GM21367 (cell line): ENCODE results near the gene DEUP1.

Experiments used
- ATAC-seq: cut with Tn5 transposase; IDR thresholded peaks from one replicate; pipeline ENCODE4 v1.9.1; 2021; ENCODE audit not compliant: unreplicated experiment

Gene DEUP1

DNA sequence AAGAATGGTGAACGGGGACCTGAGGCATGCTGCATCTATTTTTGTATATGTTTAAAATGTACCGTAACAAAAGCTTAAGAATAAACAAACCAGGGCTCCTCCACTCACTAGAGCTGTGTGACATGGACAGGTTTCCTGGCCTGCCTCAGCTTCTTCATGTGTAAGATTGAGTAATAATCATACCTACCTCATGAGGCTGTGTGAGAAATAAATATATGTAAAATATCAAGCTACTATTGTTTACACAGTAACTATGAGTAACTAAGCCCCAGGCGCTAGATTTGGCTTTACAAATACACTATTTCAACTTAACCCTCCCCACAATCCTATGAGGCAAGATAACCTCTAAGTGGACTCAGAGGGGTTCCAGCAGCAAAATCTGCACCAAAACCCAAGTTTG, 146.3 kb downstream of the DEUP1 start:
- ATAC-seq = no peak

DNA sequence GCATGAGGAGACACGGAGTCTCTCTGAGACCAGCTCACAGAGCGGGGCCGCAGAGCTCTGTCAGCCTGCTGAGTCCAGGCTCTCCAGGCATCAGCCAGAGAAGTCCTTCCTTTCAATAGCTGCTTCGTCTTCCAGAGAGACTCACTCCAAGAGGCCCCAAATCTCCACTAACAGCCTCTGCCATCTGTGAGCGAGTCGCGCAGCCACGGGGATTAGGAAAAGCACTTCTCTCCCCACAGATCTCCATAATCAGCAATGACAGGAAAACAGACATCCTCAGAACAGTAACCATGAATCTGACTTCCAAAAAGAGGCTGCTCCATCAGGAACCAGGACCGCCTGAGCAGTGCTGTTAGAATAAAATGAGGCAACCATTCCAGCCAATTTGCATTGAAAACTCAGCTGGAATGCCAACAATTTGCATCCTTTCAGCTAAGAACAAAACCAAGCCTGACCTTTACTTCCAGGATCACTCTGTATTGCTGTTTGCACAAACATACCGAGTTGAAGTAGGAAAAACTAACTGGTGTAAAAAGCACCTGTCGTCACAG, 147.2 kb downstream of the DEUP1 start:
- ATAC-seq = no peak

DNA sequence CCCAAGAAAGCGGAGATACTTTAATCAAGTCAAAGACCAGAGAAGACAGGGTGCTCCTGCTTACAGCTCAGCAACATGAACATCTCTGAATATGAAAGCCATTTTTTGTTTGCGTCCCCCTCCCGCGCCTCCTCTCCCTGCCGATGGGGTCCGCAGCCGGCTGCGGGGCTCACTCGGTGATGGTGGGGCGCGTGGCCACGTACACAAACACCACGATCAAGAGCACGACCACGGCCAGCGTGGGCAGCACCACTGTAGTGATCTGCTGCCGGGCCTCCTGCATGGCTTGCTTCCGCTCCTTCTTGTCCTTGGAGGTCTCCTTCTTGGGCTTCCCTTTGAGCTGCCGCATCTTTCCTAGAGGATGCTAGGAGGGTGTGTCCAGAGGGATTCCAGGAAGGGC, 148.3 kb downstream of the DEUP1 start:
- ATAC-seq = no peak

DNA sequence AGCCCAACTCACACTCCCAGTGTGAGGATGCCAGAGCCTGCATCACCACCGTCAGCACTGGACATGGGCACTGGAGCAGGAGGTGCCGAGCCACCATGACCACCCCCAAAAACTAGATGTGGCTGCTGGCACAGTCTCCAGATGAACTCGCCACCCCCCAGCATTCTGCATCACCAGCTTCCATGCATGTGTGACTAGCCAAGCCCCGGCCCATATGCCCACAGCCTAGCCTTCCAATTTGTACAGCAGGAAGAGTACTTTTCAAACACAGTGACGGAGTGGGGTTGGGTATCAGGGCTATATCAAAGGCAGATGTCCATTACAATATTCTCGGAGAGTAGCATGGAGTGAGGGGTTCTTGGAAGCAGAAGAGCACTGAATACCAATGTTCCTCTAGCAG, 149.7 kb downstream of the DEUP1 start:
- no peak for ATAC-seq

DNA sequence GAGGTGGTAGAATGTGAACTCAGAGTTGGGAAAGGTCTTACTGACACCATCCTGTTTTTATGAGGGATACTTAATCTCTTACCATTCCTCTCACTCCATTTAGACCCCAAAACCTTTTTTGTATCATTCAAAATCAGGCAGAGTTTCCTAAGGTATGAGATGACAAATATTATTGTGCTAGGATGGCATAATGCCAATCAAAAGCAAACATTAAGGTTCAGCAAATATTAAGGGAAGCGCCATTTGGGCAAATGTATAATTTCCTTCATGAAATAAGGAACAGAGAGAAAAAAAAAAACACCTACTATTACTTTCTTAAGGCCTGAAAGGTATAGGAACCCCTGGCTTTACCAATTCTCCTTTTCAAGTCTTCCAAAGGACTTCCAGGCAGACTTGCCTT, 150.2 kb downstream of the DEUP1 start:
- ATAC-seq = no peak

DNA sequence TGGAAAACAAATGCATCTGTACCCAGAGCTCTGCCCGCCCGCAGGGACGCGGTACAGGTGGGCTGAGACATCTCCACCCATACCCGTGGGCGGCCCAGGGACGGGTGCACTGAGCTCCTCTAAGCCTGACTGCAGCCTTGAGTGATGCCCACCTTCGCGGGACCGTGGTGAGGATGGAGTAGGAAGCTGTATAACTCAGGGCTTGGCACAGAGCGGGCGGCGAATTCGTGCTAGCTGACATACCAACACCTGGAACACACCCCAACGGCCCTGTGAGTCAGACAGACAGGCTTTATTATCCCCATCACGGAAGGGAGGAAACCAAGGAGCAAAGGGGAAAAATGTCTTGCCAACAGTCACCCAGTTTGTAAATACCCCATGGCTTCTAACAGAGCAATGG, 150.7 kb downstream of the DEUP1 start:
- no peak for ATAC-seq

GRCh38 chr11:93481696-93482095, 151.2 kb downstream of the DEUP1 start:
- ATAC-seq = no peak

- no peak for ATAC-seq
These were observed 152.0 kb downstream of the DEUP1 start for GRCh38 chr11:93482556-93482955.

GRCh38 chr11:93484716-93485115, 154.2 kb downstream of the DEUP1 start:
- no peak for ATAC-seq

- ATAC-seq = no peak
These were observed 155.4 kb downstream of the DEUP1 start for GRCh38 chr11:93485983-93486382.

GRCh38 chr11:93487032-93487483, 156.5 kb downstream of the DEUP1 start:
- no peak for ATAC-seq
